Erythroblast (primary cell): ENCODE results near the gene RCSD1.

Experiments used
- GATA1 ChIP-seq: IDR thresholded peaks from 2 replicates; pipeline ENCODE4 v1.6.1; 2011; ENCODE audit warnings: low read depth, mild to moderate bottlenecking, control low read depth, low read length, moderate library complexity
- POLR2A ChIP-seq: IDR thresholded peaks from 2 replicates; pipeline ENCODE4 v1.6.1; 2011; ENCODE audit warnings: mild to moderate bottlenecking, low read length

DNA sequence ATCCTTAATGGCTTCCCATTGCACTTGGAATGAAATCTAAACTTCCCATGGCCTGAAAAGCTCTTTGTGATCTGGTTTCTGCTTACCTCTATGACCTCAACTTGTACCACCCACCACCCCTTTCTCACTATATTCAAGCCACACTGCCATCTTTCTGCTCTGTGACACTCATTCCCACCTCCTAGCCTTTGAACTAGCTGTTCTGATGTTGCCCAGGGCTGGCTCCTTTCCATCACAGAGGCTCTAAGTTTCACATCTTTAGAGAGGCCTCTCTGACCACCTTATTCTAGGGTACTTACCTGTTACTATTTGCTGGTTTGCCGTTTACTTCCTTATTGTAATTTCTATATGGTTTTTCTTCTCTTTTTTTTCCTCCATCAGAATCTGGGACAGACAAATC, 96.0 kb downstream of the RCSD1 start:
- TF ChIP-seq POLR2A (no peak), GATA1 (no peak)
